GM23338 (cell line): ENCODE measurements around the gene GCNT3. TPM values are rescaled to one million over a fixed set of nuclear protein-coding genes. Genes with fewer than 3 reads are reported as not detected.

Experiments used
- ATAC-seq: fragments of 200-7000 bp; cut with Tn5 transposase; 3 replicates; pipeline ENCODE4 v1.9.1; 2020
- DNase-seq: peaks from one replicate; pipeline ENCODE4 v3.0.0-alpha.2; 2015; ENCODE audit warnings: low spot score
- H2AFZ ChIP-seq: fragments of 200-600 bp; sonication (generic); 2 replicates; pipeline ENCODE4 v1.8.0; 2016; ENCODE audit warnings: antibody characterized with exemption, mild to moderate bottlenecking, moderate library complexity
- H3F3A ChIP-seq: fragments of 200-600 bp; sonication (generic); replicated peaks from 2 replicates; pipeline ENCODE4 v1.8.0; 2017; ENCODE audit warnings: antibody characterized with exemption, mixed run types, low read depth
- H3K27ac ChIP-seq: fragments of 200-600 bp; sonication (generic); 2 replicates; pipeline ENCODE4 v1.6.1; 2016; ENCODE audit warnings: low read depth
- H3K27me3 ChIP-seq: fragments of 200-600 bp; sonication (generic); 2 replicates; pipeline ENCODE4 v1.8.0; 2016; ENCODE audit warnings: mild to moderate bottlenecking, mixed run types, moderate library complexity; ENCODE audit not compliant: insufficient read depth
- H3K36me3 ChIP-seq: fragments of 200-600 bp; sonication (generic); 2 replicates; pipeline ENCODE4 v1.8.0; 2016; ENCODE audit warnings: mild to moderate bottlenecking; ENCODE audit not compliant: insufficient read depth
- H3K4me1 ChIP-seq: fragments of 200-600 bp; sonication (generic); 2 replicates; pipeline ENCODE4 v1.8.0; 2016; ENCODE audit warnings: mild to moderate bottlenecking, moderate library complexity; ENCODE audit not compliant: insufficient read depth
- H3K4me2 ChIP-seq: fragments of 200-600 bp; sonication (generic); 2 replicates; pipeline ENCODE4 v1.7.1; 2017; ENCODE audit warnings: mixed run types
- H3K4me3 ChIP-seq: fragments of 200-600 bp; sonication (generic); 2 replicates; pipeline ENCODE4 v1.6.1; 2016; ENCODE audit warnings: mixed run types
- H3K79me2 ChIP-seq: fragments of 200-600 bp; sonication (generic); replicated peaks from 2 replicates; pipeline ENCODE4 v1.8.0; 2017; ENCODE audit warnings: mild to moderate bottlenecking; ENCODE audit not compliant: insufficient read depth
- H3K9me2 ChIP-seq: fragments of 200-600 bp; sonication (generic); 2 replicates; pipeline ENCODE4 v1.8.0; 2017; ENCODE audit not compliant: insufficient read depth
- H4K20me1 ChIP-seq: fragments of 200-600 bp; sonication (generic); replicated peaks from 2 replicates; pipeline ENCODE4 v1.8.0; 2017; ENCODE audit warnings: mild to moderate bottlenecking; ENCODE audit not compliant: insufficient read depth
- H3K27ac Mint-ChIP-seq: 2 replicates; pipeline ENCODE4 v1.8.0; 2020; ENCODE audit warnings: inconsistent platforms, mild to moderate bottlenecking, moderate library complexity, mixed read lengths
- H3K27me3 Mint-ChIP-seq: 3 replicates; pipeline ENCODE4 v1.8.0; 2022; ENCODE audit warnings: low read depth, mild to moderate bottlenecking, moderate library complexity, mixed read lengths, inconsistent platforms; ENCODE audit not compliant: insufficient read depth, poor library complexity
- H3K36me3 Mint-ChIP-seq: 3 replicates; pipeline ENCODE4 v1.8.0; 2021; ENCODE audit warnings: low read depth, mild to moderate bottlenecking, inconsistent platforms, moderate library complexity, mixed read lengths
- H3K4me1 Mint-ChIP-seq: 3 replicates; pipeline ENCODE4 v1.8.0; 2020; ENCODE audit warnings: mild to moderate bottlenecking, inconsistent platforms, mixed read lengths
- H3K4me3 Mint-ChIP-seq: 3 replicates; pipeline ENCODE4 v1.8.0; 2021; ENCODE audit warnings: moderate library complexity, mild to moderate bottlenecking, inconsistent platforms, mixed read lengths
- H3K9me3 Mint-ChIP-seq: 3 replicates; pipeline ENCODE4 v1.8.0; 2020; ENCODE audit warnings: moderate library complexity, mild to moderate bottlenecking, inconsistent platforms, mixed read lengths
- CREB1 ChIP-seq: fragments of 250-450 bp; sonication (Bioruptor Pico); IDR thresholded peaks from 2 replicates; pipeline ENCODE4 v1.5.0; 2020; ENCODE audit warnings: low read depth, mild to moderate bottlenecking, moderate library complexity
- EZH2phosphoT487 ChIP-seq: fragments of 200-600 bp; sonication (generic); IDR thresholded peaks from one replicate; pipeline ENCODE4 v1.8.1; 2018; ENCODE audit warnings: antibody characterized with exemption; ENCODE audit not compliant: unreplicated experiment
- JUNB ChIP-seq: IDR thresholded peaks from one replicate; pipeline ENCODE4 v1.6.1; 2016; ENCODE audit warnings: antibody characterized with exemption; ENCODE audit not compliant: unreplicated experiment
- POLR2AphosphoS5 ChIP-seq: IDR thresholded peaks from 2 replicates; pipeline ENCODE4 v1.6.1; 2016; ENCODE audit warnings: antibody characterized with exemption, low read depth
- ZNF114 ChIP-seq: fragments of 250-450 bp; sonication (Bioruptor Pico); IDR thresholded peaks from 2 replicates; pipeline ENCODE4 v1.5.0; 2020; ENCODE audit warnings: mild to moderate bottlenecking, moderate library complexity
- polyA plus RNA-seq: library from polyadenylated mRNA; unstranded; fragments of >200 nt; fragmentation: Nextera tagmentation; extraction: Ambion mirVana; gene quantifications from 2 replicates; pipeline ENCODE4 v1.2.1, GENCODE V29; 2016
- total RNA-seq: library from RNA; depleted of rRNA; stranded (reverse); fragments of >200 nt; shearing (Covaris generic); gene quantifications from 2 replicates; pipeline ENCODE4 v1.2.3, GENCODE V29; 2014
- TF ChIP-seq, protein P1 (sequence below): IDR thresholded peaks from 2 replicates; pipeline ENCODE4 v1.6.1; 2016; ENCODE audit warnings: antibody characterized with exemption
- TF ChIP-seq, protein P2 (sequence below): IDR thresholded peaks from one replicate; pipeline ENCODE4 v1.6.1; 2018; ENCODE audit warnings: antibody characterized with exemption; ENCODE audit not compliant: unreplicated experiment
- TF ChIP-seq, protein P3 (sequence below), 2 experiments: fragments of 200-600 bp in 1 of 2; sonication (generic) in 1 of 2; conservative IDR thresholded peaks; 2 replicates each; pipeline versions ENCODE4 v1.5.1 to v1.6.1; 2016 to 2017; ENCODE audit warnings: antibody characterized with exemption in 2 of 2, low read depth in 2 of 2, mild to moderate bottlenecking in 2 of 2, moderate library complexity in 1 of 2

The GCNT3 gene
- total and polyA plus RNA-seq, 2 experiments from 2014 or later = not detected

DNA sequence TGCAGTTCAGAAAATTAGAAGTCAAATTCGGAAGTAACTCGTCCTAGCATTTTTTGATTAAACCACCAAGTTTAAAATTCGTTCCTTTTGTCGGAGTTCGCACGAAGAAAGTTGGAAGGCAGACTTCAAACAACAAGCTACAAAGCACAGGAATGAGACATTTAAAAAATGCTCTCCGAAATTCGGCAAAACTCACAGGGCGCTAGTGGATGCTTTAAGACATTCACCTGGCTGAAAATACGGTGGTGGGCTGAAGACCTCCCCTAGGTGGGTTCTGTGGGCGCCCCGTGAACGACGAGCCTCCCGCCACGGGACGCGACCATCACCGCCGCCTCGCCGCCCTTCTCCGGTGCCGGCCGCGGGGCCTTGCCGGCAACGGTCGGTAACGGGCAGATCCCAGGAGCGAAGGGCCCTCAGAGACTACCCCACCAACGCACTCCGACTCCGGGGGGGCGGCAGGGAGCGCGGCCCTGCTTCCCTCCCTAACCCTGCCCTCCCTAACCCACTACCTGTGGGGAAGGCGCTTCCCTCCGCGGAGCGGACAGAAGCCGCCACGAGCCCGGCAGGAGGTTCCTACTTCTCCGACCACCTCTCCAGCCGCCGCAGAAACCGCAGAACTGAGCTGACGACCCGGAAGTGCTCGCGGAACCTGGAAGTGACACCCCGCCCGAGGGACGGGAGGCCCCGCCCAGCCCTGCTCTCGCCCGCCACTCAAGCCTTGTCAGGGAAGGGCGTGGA, 45.5 kb downstream of the GCNT3 start, which contains the start of gene GTF2A2:
Gene GTF2A2 (minus strand): TSS at position 619 of the 738 bp plus-strand sequence. CDS start 5,238 bp downstream, outside the sequence.
- H3K4me3 Mint-ChIP-seq = no peak within 1 kb of the TSS; the same call in 2 of the 3 replicates
- no peaks in the 10 kb centered on the region for H3K27me3 Mint-ChIP-seq
- peak within 1 kb of the TSS; percentile 82; the same call in 1 of the 2 replicates for H3K27ac Mint-ChIP-seq
- TF ChIP-seq, protein P1, sequence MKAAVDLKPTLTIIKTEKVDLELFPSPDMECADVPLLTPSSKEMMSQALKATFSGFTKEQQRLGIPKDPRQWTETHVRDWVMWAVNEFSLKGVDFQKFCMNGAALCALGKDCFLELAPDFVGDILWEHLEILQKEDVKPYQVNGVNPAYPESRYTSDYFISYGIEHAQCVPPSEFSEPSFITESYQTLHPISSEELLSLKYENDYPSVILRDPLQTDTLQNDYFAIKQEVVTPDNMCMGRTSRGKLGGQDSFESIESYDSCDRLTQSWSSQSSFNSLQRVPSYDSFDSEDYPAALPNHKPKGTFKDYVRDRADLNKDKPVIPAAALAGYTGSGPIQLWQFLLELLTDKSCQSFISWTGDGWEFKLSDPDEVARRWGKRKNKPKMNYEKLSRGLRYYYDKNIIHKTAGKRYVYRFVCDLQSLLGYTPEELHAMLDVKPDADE = peak; percentile 63; the same call in 1 of the 2 replicates
- TF ChIP-seq POLR2AphosphoS5 (peak; percentile 92), CREB1 (CRISPR knock-in tag) (peak; percentile 76)
- TF ChIP-seq, protein P2, sequence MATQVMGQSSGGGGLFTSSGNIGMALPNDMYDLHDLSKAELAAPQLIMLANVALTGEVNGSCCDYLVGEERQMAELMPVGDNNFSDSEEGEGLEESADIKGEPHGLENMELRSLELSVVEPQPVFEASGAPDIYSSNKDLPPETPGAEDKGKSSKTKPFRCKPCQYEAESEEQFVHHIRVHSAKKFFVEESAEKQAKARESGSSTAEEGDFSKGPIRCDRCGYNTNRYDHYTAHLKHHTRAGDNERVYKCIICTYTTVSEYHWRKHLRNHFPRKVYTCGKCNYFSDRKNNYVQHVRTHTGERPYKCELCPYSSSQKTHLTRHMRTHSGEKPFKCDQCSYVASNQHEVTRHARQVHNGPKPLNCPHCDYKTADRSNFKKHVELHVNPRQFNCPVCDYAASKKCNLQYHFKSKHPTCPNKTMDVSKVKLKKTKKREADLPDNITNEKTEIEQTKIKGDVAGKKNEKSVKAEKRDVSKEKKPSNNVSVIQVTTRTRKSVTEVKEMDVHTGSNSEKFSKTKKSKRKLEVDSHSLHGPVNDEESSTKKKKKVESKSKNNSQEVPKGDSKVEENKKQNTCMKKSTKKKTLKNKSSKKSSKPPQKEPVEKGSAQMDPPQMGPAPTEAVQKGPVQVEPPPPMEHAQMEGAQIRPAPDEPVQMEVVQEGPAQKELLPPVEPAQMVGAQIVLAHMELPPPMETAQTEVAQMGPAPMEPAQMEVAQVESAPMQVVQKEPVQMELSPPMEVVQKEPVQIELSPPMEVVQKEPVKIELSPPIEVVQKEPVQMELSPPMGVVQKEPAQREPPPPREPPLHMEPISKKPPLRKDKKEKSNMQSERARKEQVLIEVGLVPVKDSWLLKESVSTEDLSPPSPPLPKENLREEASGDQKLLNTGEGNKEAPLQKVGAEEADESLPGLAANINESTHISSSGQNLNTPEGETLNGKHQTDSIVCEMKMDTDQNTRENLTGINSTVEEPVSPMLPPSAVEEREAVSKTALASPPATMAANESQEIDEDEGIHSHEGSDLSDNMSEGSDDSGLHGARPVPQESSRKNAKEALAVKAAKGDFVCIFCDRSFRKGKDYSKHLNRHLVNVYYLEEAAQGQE = peak; percentile 6
- TF ChIP-seq, protein P3, sequence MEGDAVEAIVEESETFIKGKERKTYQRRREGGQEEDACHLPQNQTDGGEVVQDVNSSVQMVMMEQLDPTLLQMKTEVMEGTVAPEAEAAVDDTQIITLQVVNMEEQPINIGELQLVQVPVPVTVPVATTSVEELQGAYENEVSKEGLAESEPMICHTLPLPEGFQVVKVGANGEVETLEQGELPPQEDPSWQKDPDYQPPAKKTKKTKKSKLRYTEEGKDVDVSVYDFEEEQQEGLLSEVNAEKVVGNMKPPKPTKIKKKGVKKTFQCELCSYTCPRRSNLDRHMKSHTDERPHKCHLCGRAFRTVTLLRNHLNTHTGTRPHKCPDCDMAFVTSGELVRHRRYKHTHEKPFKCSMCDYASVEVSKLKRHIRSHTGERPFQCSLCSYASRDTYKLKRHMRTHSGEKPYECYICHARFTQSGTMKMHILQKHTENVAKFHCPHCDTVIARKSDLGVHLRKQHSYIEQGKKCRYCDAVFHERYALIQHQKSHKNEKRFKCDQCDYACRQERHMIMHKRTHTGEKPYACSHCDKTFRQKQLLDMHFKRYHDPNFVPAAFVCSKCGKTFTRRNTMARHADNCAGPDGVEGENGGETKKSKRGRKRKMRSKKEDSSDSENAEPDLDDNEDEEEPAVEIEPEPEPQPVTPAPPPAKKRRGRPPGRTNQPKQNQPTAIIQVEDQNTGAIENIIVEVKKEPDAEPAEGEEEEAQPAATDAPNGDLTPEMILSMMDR (conservative IDR thresholded peaks at IDR 0.05; ENCODE audit: low read depth in 2 of 2) = no peak
- H3K27me3 ChIP-seq = no peaks in the 10 kb centered on the region
- peak within 1 kb of the TSS; percentile 70 for H3K4me3 ChIP-seq
- peak within 1 kb of the TSS; percentile 84 for H3K4me2 ChIP-seq
- peaks cover 2% of the 10 kb centered on the region; the same call in 1 of the 3 replicates for H3K9me3 Mint-ChIP-seq
- H3K4me1 ChIP-seq = peaks cover 10% of the 10 kb centered on the region; the same call in 1 of the 2 replicates
- H3K36me3 Mint-ChIP-seq = peaks cover 5% of the 10 kb centered on the region
- peak within 1 kb of the TSS; percentile 49 for H2AFZ ChIP-seq
- ATAC-seq (peak; percentile 99), DNase-seq (peak; percentile 98)
- no peaks in the 10 kb centered on the region for H3K9me2 ChIP-seq
- no peaks in the 10 kb centered on the region for H3F3A ChIP-seq
- H4K20me1 ChIP-seq = peaks cover 23% of the 10 kb centered on the region
- peaks cover 50% of the 10 kb centered on the region for H3K79me2 ChIP-seq
- no peaks in the 10 kb centered on the region for H3K4me1 Mint-ChIP-seq
- H3K36me3 ChIP-seq = peaks cover 15% of the 10 kb centered on the region
- peak within 1 kb of the TSS; percentile 78; the same call in 1 of the 2 replicates for H3K27ac ChIP-seq

DNA sequence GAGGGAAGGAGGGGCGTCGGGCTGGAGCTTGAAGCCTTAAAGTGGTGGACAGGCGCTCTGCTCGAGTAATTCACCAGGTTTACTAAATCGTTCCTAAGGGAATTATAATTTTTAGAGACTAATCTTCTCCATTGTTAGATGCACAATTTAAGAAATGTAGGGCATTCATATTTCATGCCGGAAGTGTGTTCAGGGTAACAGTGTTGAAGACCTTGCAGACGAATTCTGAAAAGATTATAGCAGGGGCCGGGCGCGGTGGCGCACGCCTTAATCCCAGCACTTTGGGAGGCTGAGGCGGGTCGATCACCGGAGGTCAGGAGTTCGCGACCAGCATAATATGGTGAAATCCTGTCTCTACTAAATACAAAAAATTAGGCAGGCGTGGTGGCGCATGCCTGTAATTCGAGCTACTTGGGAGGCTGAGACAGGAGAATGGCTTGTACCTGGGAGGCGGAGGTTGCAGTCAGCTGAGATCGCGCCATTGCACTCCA, 46.1 kb downstream of the GCNT3 start:
- H3K4me1 Mint-ChIP-seq = no peaks in the 10 kb centered on the region
- no peak overlapping the region; the same call in 2 of the 3 replicates for H3K4me3 Mint-ChIP-seq
- H3K9me2 ChIP-seq = no peaks in the 10 kb centered on the region
- peaks cover 10% of the 10 kb centered on the region; the same call in 1 of the 2 replicates for H3K4me1 ChIP-seq
- H3K36me3 ChIP-seq = peaks cover 9% of the 10 kb centered on the region
- peak overlapping the region; percentile 40; the same call in 1 of the 2 replicates for H3K27ac Mint-ChIP-seq
- H4K20me1 ChIP-seq = peaks cover 23% of the 10 kb centered on the region
- H3K27ac ChIP-seq = 0 out of 2 replicates have a peak overlapping the region, but pooled peaks have one; percentile 16
- H3K36me3 Mint-ChIP-seq = peaks cover 5% of the 10 kb centered on the region
- H2AFZ ChIP-seq = no peak overlapping the region
- H3K27me3 Mint-ChIP-seq = no peaks in the 10 kb centered on the region
- H3K4me3 ChIP-seq = peak overlapping the region; percentile 70
- DNase-seq (no peak), ATAC-seq (peak; percentile 18)
- peak overlapping the region; percentile 84; the same call in 1 of the 2 replicates for H3K4me2 ChIP-seq
- H3F3A ChIP-seq = no peaks in the 10 kb centered on the region
- peaks cover 44% of the 10 kb centered on the region for H3K79me2 ChIP-seq
- no peaks in the 10 kb centered on the region for H3K9me3 Mint-ChIP-seq
- no peaks in the 10 kb centered on the region for H3K27me3 ChIP-seq
- no peak for TF ChIP-seq EZH2phosphoT487
- TF ChIP-seq CREB1 (CRISPR knock-in tag) = no peak
- TF ChIP-seq ZNF114 = no peak
- no peak for TF ChIP-seq JUNB
